ENCODE data around the gene HOXA4. TPM values are rescaled to one million over a fixed set of nuclear protein-coding genes. Genes with fewer than 3 reads are reported as not detected.

HOXA4 gene
- total RNA-seq, 1 donor from 2014 or later = not detected

- peaks cover 18% of the 10 kb centered on the region for H3K9me3 Mint-ChIP-seq (ENCODE audit: unreplicated experiment)
- peaks cover 45% of the 10 kb centered on the region for H3K27me3 Mint-ChIP-seq (ENCODE audit: unreplicated experiment)
Observed at GRCh38 chr7:27111042-27111750, 19.4 kb downstream of the HOXA4 start.

GRCh38 chr7:27110186-27111031, 20.1 kb downstream of the HOXA4 start:
- peak overlapping the region; percentile 42 for H3K4me3 Mint-ChIP-seq (ENCODE audit: unreplicated experiment)
- TF ChIP-seq CTCF (IDR thresholded peaks at IDR 0.05; ENCODE audit: partially characterized antibody, unreplicated experiment) = no peak
- H3K36me3 Mint-ChIP-seq (ENCODE audit: unreplicated experiment) = no peaks in the 10 kb centered on the region
- H3K9me3 Mint-ChIP-seq (ENCODE audit: unreplicated experiment) = peaks cover 22% of the 10 kb centered on the region
- DNase-seq = peak; percentile 59
- H3K4me1 Mint-ChIP-seq (ENCODE audit: low read depth, unreplicated experiment) = peaks cover 9% of the 10 kb centered on the region
- no peak overlapping the region for H3K27ac Mint-ChIP-seq (ENCODE audit: unreplicated experiment)
- H3K27me3 Mint-ChIP-seq (ENCODE audit: unreplicated experiment) = peaks cover 49% of the 10 kb centered on the region

More at GRCh38 chr7:27111042-27111750, 19.4 kb downstream of the HOXA4 start:
- no peak for TF ChIP-seq CTCF (IDR thresholded peaks at IDR 0.05; ENCODE audit: partially characterized antibody, unreplicated experiment)
- peaks cover 7% of the 10 kb centered on the region for H3K4me1 Mint-ChIP-seq (ENCODE audit: low read depth, unreplicated experiment)
- H3K36me3 Mint-ChIP-seq (ENCODE audit: unreplicated experiment) = no peaks in the 10 kb centered on the region
- no peak overlapping the region for H3K27ac Mint-ChIP-seq (ENCODE audit: unreplicated experiment)
- DNase-seq = no peak
- peak overlapping the region; percentile 42 for H3K4me3 Mint-ChIP-seq (ENCODE audit: unreplicated experiment)

GRCh38 chr7:27109466-27110185, 20.9 kb downstream of the HOXA4 start:
- H3K4me3 Mint-ChIP-seq (ENCODE audit: unreplicated experiment) = no peak overlapping the region
- peaks cover 22% of the 10 kb centered on the region for H3K9me3 Mint-ChIP-seq (ENCODE audit: unreplicated experiment)
- no peak for TF ChIP-seq CTCF (IDR thresholded peaks at IDR 0.05; ENCODE audit: partially characterized antibody, unreplicated experiment)
- no peak for DNase-seq
- no peak overlapping the region for H3K27ac Mint-ChIP-seq (ENCODE audit: unreplicated experiment)
- peaks cover 54% of the 10 kb centered on the region for H3K27me3 Mint-ChIP-seq (ENCODE audit: unreplicated experiment)
- no peaks in the 10 kb centered on the region for H3K36me3 Mint-ChIP-seq (ENCODE audit: unreplicated experiment)
- H3K4me1 Mint-ChIP-seq (ENCODE audit: low read depth, unreplicated experiment) = peaks cover 9% of the 10 kb centered on the region

- H3K4me1 Mint-ChIP-seq (ENCODE audit: low read depth, unreplicated experiment) = peaks cover 9% of the 10 kb centered on the region
- H3K27ac Mint-ChIP-seq (ENCODE audit: unreplicated experiment) = no peak overlapping the region
- no peak for TF ChIP-seq CTCF (IDR thresholded peaks at IDR 0.05; ENCODE audit: partially characterized antibody, unreplicated experiment)
- peaks cover 24% of the 10 kb centered on the region for H3K9me3 Mint-ChIP-seq (ENCODE audit: unreplicated experiment)
- peaks cover 57% of the 10 kb centered on the region for H3K27me3 Mint-ChIP-seq (ENCODE audit: unreplicated experiment)
- peak overlapping the region; percentile 77 for H3K4me3 Mint-ChIP-seq (ENCODE audit: unreplicated experiment)
- DNase-seq = peak; percentile 50
- H3K36me3 Mint-ChIP-seq (ENCODE audit: unreplicated experiment) = no peaks in the 10 kb centered on the region
Observed at GRCh38 chr7:27108390-27109127, 22.0 kb downstream of the HOXA4 start.
